Left renal pelvis (tissue), 4 donors: ENCODE results near the gene TRIM52. TPM values are rescaled to one million over a fixed set of nuclear protein-coding genes. Genes with fewer than 3 reads are reported as not detected.

Experiments
- DNase-seq, 4 donors: peaks; one replicate each; pipeline ENCODE4 v3.0.0-alpha.2; 2013; ENCODE audit warnings: low read depth in 4 of 4, low spot score in 3 of 4
- polyA plus RNA-seq, 4 donors: library from polyadenylated mRNA; unstranded; fragments of 120-200 nt; gene quantifications; one replicate each; pipeline ENCODE4 v1.2.1, GENCODE V29; 2013; ENCODE audit not compliant: insufficient read length in 4 of 4

TRIM52 gene
- polyA plus RNA-seq, 4 donors, result 23.4 to 42.5 (median 27.2) TPM

GRCh38 chr5:181259283-181259682 lies 1.7 kb downstream of the TRIM52 start:
- DNase-seq, result no peak

GRCh38 chr5:181258576-181258975 lies 2.4 kb downstream of the TRIM52 start:
- DNase-seq, result no peak

GRCh38 chr5:181255836-181256578 lies 4.9 kb downstream of the TRIM52 start:
- DNase-seq, result no peak

GRCh38 chr5:181255276-181255675 lies 5.7 kb downstream of the TRIM52 start:
- no peak for DNase-seq

GRCh38 chr5:181248277-181248676 lies 12.7 kb downstream of the TRIM52 start:
- DNase-seq, result no peak

- DNase-seq, result peak in 2 of 4 donors; percentile 72
Observed at GRCh38 chr5:181246276-181247049, 14.5 kb downstream of the TRIM52 start.

- no peak for DNase-seq
Observed at GRCh38 chr5:181245427-181246275, 15.3 kb downstream of the TRIM52 start.

GRCh38 chr5:181243564-181244343 lies 17.2 kb downstream of the TRIM52 start, which contains the start of gene RACK1:
RACK1 (minus strand) TSS chr5:181243906; CDS start chr5:181243800, 106 bp downstream.
- DNase-seq, result peak; percentile 89 to 94 (median 92)

- DNase-seq, result no peak
Observed at GRCh38 chr5:181243018-181243563, 17.9 kb downstream of the TRIM52 start.

- DNase-seq, result no peak
Observed at GRCh38 chr5:181242031-181242451, 18.9 kb downstream of the TRIM52 start.

- no peak for DNase-seq
Observed at GRCh38 chr5:181241393-181241975, 19.5 kb downstream of the TRIM52 start.

- no peak for DNase-seq
Observed at GRCh38 chr5:181239062-181239663, 21.8 kb downstream of the TRIM52 start.

GRCh38 chr5:181237729-181238385 lies 23.1 kb downstream of the TRIM52 start:
- DNase-seq, result no peak

- no peak for DNase-seq
Observed at GRCh38 chr5:181236954-181237641, 23.8 kb downstream of the TRIM52 start.

GRCh38 chr5:181236471-181236870 lies 24.5 kb downstream of the TRIM52 start:
- DNase-seq, result no peak

- DNase-seq, result no peak
Observed at GRCh38 chr5:181235689-181236366, 25.1 kb downstream of the TRIM52 start.

GRCh38 chr5:181235323-181235688 lies 25.6 kb downstream of the TRIM52 start:
- no peak for DNase-seq
